ENCODE measurements around the gene GAGE12C. TPM values are rescaled to one million over a fixed set of nuclear protein-coding genes. Genes with fewer than 3 reads are reported as not detected.
A peak's percentile ranks its signal among the peaks of the same experiment; 100 is the strongest.
"Not testable (repeated sequence)": the region's sequence is repeated elsewhere in the genome, so short reads cannot be mapped to it uniquely, and the experiment has no call there.

The GAGE12C gene, protein sequence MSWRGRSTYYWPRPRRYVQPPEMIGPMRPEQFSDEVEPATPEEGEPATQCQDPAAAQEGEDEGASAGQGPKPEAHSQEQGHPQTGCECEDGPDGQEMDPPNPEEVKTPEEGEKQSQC
- total RNA-seq: not detected
- polyA plus RNA-seq: not detected
- long read RNA-seq, donor 1: 0 reads
- long read RNA-seq, donor 2: 0 reads
- long read RNA-seq, donor 3: 0 reads
- long read RNA-seq, donor 4: 0 reads

DNA sequence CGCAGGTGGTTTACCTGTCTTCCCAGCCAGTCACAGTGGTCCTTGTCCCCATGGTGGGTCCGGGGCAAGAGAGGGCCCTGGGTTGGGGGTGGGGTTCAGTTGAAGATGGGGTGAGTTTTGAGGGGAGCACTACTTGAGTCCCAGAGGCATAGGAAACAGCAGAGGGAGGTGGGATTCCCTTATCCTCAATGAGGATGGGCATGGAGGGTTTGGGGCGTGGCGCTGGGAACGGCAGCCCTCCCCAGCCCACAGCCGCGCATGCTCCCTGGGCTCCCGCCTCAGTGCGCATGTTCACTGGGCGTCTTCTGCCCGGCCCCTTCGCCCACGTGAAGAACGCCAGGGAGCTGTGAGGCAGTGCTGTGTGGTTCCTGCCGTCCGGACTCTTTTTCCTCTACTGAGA, at the start of gene GAGE12C:
Gene GAGE12C, plus strand, starts transcription at position 301 of the 400 bp plus-strand sequence. CDS start 1,155 bp downstream, outside the sequence.
- no CpG with 5 or more reads among the region's 16 CpGs for WGBS
- H3K4me1 ChIP-seq (ENCODE audit: control insufficient read depth, insufficient read depth, low read length); intact Hi-C loops (cut with DNase I); H3K4me3 ChIP-seq (ENCODE audit: low read length); H3K27me3 ChIP-seq (ENCODE audit: control insufficient read depth, insufficient read depth); H3K9me3 ChIP-seq (ENCODE audit: control insufficient read depth, low read length); H3K27ac ChIP-seq (ENCODE audit: low read length); ATAC-seq; DNase-seq: not testable (repeated sequence)

GRCh38 chrX:49541433-49541832, 9.5 kb downstream of the GAGE12C start, which contains the start of gene GAGE12D:
Gene GAGE12D (plus strand): TSS chrX:49541733. CDS start chrX:49542888, 1,155 bp downstream.
- H3K27ac ChIP-seq (ENCODE audit: low read length); DNase-seq; H3K27me3 ChIP-seq (ENCODE audit: control insufficient read depth, insufficient read depth); ATAC-seq; intact Hi-C loops (cut with DNase I); H3K9me3 ChIP-seq (ENCODE audit: control insufficient read depth, low read length); H3K4me1 ChIP-seq (ENCODE audit: control insufficient read depth, insufficient read depth, low read length); H3K4me3 ChIP-seq (ENCODE audit: low read length): not testable (repeated sequence)
- no CpG with 5 or more reads among the region's 16 CpGs for WGBS

DNA sequence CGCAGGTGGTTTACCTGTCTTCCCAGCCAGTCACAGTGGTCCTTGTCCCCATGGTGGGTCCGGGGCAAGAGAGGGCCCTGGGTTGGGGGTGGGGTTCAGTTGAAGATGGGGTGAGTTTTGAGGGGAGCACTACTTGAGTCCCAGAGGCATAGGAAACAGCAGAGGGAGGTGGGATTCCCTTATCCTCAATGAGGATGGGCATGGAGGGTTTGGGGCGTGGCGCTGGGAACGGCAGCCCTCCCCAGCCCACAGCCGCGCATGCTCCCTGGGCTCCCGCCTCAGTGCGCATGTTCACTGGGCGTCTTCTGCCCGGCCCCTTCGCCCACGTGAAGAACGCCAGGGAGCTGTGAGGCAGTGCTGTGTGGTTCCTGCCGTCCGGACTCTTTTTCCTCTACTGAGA, 19.0 kb downstream of the GAGE12C start, which contains the start of gene GAGE12E:
Gene GAGE12E, plus strand, starts transcription at position 301 of the 400 bp plus-strand sequence. CDS start 1,155 bp downstream, outside the sequence.
- H3K9me3 ChIP-seq (ENCODE audit: control insufficient read depth, low read length); DNase-seq; H3K27me3 ChIP-seq (ENCODE audit: control insufficient read depth, insufficient read depth); ATAC-seq; H3K4me1 ChIP-seq (ENCODE audit: control insufficient read depth, insufficient read depth, low read length); H3K27ac ChIP-seq (ENCODE audit: low read length); intact Hi-C loops (cut with DNase I); H3K4me3 ChIP-seq (ENCODE audit: low read length): not testable (repeated sequence)
- no CpG with 5 or more reads among the region's 16 CpGs for WGBS

GRCh38 chrX:49560542-49560941, 28.6 kb downstream of the GAGE12C start, which contains the start of gene GAGE12F:
Gene GAGE12F (plus strand): TSS chrX:49560842. CDS start chrX:49561997, 1,155 bp downstream.
- no CpG with 5 or more reads among the region's 16 CpGs for WGBS
- H3K9me3 ChIP-seq (ENCODE audit: control insufficient read depth, low read length); H3K27ac ChIP-seq (ENCODE audit: low read length); ATAC-seq; DNase-seq; intact Hi-C loops (cut with DNase I); H3K27me3 ChIP-seq (ENCODE audit: control insufficient read depth, insufficient read depth); H3K4me3 ChIP-seq (ENCODE audit: low read length); H3K4me1 ChIP-seq (ENCODE audit: control insufficient read depth, insufficient read depth, low read length): not testable (repeated sequence)

- H3K27me3 ChIP-seq (ENCODE audit: control insufficient read depth, insufficient read depth); H3K27ac ChIP-seq (ENCODE audit: low read length); H3K9me3 ChIP-seq (ENCODE audit: control insufficient read depth, low read length); intact Hi-C loops (cut with DNase I); ATAC-seq; H3K4me3 ChIP-seq (ENCODE audit: low read length); H3K4me1 ChIP-seq (ENCODE audit: control insufficient read depth, insufficient read depth, low read length): not testable (repeated sequence)
- WGBS: no CpG with 5 or more reads among the region's 11 CpGs
- DNase-seq: peak in 2 of 3 donors; percentile 14 to 22
Observed at GRCh38 chrX:49568728-49569127, 36.8 kb downstream of the GAGE12C start.

- H3K27ac ChIP-seq (ENCODE audit: low read length); intact Hi-C loops (cut with DNase I); ATAC-seq; DNase-seq; H3K9me3 ChIP-seq (ENCODE audit: control insufficient read depth, low read length); H3K4me1 ChIP-seq (ENCODE audit: control insufficient read depth, insufficient read depth, low read length); H3K27me3 ChIP-seq (ENCODE audit: control insufficient read depth, insufficient read depth); H3K4me3 ChIP-seq (ENCODE audit: low read length): not testable (repeated sequence)
- no CpG with 5 or more reads among the region's 13 CpGs for WGBS
Observed at GRCh38 chrX:49569152-49569551, 37.2 kb downstream of the GAGE12C start.

- intact Hi-C loops (cut with DNase I); H3K9me3 ChIP-seq (ENCODE audit: control insufficient read depth, low read length); ATAC-seq; H3K27me3 ChIP-seq (ENCODE audit: control insufficient read depth, insufficient read depth); H3K4me3 ChIP-seq (ENCODE audit: low read length); H3K4me1 ChIP-seq (ENCODE audit: control insufficient read depth, insufficient read depth, low read length); H3K27ac ChIP-seq (ENCODE audit: low read length); DNase-seq: not testable (repeated sequence)
- WGBS: no CpG with 5 or more reads among the region's 16 CpGs
Observed at GRCh38 chrX:49570100-49570499, 38.1 kb downstream of the GAGE12C start, which contains the start of gene GAGE12G. Gene GAGE12G (plus strand): TSS chrX:49570400. CDS start chrX:49571555, 1,155 bp downstream.

DNA sequence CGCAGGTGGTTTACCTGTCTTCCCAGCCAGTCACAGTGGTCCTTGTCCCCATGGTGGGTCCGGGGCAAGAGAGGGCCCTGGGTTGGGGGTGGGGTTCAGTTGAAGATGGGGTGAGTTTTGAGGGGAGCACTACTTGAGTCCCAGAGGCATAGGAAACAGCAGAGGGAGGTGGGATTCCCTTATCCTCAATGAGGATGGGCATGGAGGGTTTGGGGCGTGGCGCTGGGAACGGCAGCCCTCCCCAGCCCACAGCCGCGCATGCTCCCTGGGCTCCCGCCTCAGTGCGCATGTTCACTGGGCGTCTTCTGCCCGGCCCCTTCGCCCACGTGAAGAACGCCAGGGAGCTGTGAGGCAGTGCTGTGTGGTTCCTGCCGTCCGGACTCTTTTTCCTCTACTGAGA, 47.7 kb downstream of the GAGE12C start, which contains the start of gene GAGE12H:
Gene GAGE12H, plus strand, starts transcription at position 301 of the 400 bp plus-strand sequence. CDS start 1,155 bp downstream, outside the sequence.
- DNase-seq; H3K27me3 ChIP-seq (ENCODE audit: control insufficient read depth, insufficient read depth); H3K4me3 ChIP-seq (ENCODE audit: low read length); H3K9me3 ChIP-seq (ENCODE audit: control insufficient read depth, low read length); H3K27ac ChIP-seq (ENCODE audit: low read length); ATAC-seq; intact Hi-C loops (cut with DNase I); H3K4me1 ChIP-seq (ENCODE audit: control insufficient read depth, insufficient read depth, low read length): not testable (repeated sequence)
- no CpG with 5 or more reads among the region's 16 CpGs for WGBS

Other genes starting within 250 kb of the GAGE12C start
- gene GAGE10, start 228.5 kb upstream of the GAGE12C start, total RNA-seq: not detected
- gene GAGE10, start 228.5 kb upstream of the GAGE12C start, polyA plus RNA-seq: not detected
- not detected for gene GAGE12J, start 210.1 kb upstream of the GAGE12C start, total RNA-seq
- not detected for gene GAGE12J, start 210.1 kb upstream of the GAGE12C start, polyA plus RNA-seq
- gene GAGE13, start 200.6 kb upstream of the GAGE12C start, total RNA-seq: not detected
- not detected for gene GAGE13, start 200.6 kb upstream of the GAGE12C start, polyA plus RNA-seq
- not detected for gene GAGE12D, start 9.6 kb downstream of the GAGE12C start, total RNA-seq
- not detected for gene GAGE12D, start 9.6 kb downstream of the GAGE12C start, polyA plus RNA-seq
- gene GAGE12E, start 19.1 kb downstream of the GAGE12C start, total RNA-seq: not detected
- not detected for gene GAGE12E, start 19.1 kb downstream of the GAGE12C start, polyA plus RNA-seq
- not detected for gene GAGE12F, start 28.7 kb downstream of the GAGE12C start, total RNA-seq
- gene GAGE12F, start 28.7 kb downstream of the GAGE12C start, polyA plus RNA-seq: not detected
- gene GAGE12G, start 38.2 kb downstream of the GAGE12C start, total RNA-seq: not detected
- gene GAGE12G, start 38.2 kb downstream of the GAGE12C start, polyA plus RNA-seq: not detected
- not detected for gene GAGE12H, start 47.8 kb downstream of the GAGE12C start, total RNA-seq
- gene GAGE12H, start 47.8 kb downstream of the GAGE12C start, polyA plus RNA-seq: not detected
- not detected for gene GAGE2A, start 57.3 kb downstream of the GAGE12C start, total RNA-seq
- not detected for gene GAGE2A, start 57.3 kb downstream of the GAGE12C start, polyA plus RNA-seq
- gene GAGE1, start 66.8 kb downstream of the GAGE12C start, total RNA-seq: not detected
- not detected for gene GAGE1, start 66.8 kb downstream of the GAGE12C start, polyA plus RNA-seq
- not detected for gene PAGE1, start 163.8 kb downstream of the GAGE12C start, total RNA-seq
- not detected for gene PAGE1, start 163.8 kb downstream of the GAGE12C start, polyA plus RNA-seq